IPS-18c (cell line): Measurements from ENCODE around the gene CLPX.
A peak's percentile ranks its signal among the peaks of the same experiment; 100 is the strongest.
"Not testable (repeated sequence)": the region's sequence is repeated elsewhere in the genome, so short reads cannot be mapped to it uniquely, and the experiment has no call there.

Experiments
- H3K4me3 ChIP-seq: 2 replicates; pipeline ENCODE4 v1.7.0; 2013; ENCODE audit warnings: low read depth, mild to moderate bottlenecking, low read length, moderate library complexity; ENCODE audit not compliant: insufficient read depth
- H3K9me3 ChIP-seq: one replicate; pipeline ENCODE4 v1.6.1; 2013; ENCODE audit warnings: mild to moderate bottlenecking, low read length, moderate library complexity; ENCODE audit not compliant: control insufficient read depth, insufficient read depth

The CLPX gene

DNA sequence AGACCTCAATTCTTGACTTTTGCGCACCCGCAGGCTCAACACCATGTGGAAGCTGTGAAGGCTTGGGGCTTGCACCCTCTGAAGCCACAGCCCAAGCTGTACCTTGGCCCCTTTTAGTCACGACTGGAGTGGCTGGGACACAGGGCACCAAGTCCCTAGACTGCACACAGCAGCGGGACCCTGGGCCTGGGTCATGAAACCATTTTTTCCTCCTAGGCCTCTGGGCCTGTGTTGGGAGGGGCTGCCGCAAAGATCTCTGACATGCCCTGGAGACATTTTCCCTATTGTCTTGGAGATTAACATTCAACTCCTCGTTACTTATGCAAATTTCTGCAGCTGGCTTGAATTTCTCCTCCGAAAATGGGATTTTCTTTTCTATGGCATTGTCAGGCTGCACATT is 48.1 kb downstream of the CLPX start:
- not testable (repeated sequence) for H3K9me3 ChIP-seq, H3K4me3 ChIP-seq

DNA sequence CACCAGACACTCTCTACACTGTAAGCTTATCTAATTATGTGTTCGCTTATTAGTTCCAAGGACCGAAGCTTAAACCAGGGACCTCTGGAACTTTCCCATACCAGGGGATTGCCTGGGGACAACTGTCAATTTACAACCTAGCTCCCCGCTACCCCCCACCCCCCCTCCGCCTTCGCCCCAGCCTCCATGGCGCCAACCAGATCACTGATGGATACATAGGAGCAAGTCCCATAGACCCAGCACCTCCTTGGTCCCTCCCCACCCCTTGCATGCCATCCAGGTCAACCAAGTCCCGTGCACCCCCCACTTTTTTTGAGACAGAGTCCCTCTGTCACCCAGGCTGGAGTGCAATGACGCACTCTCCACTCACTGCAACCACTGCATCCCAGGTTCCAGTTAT is 50.6 kb downstream of the CLPX start:
- Histone ChIP-seq H3K9me3 (peaks cover 7% of the 10 kb centered on the region), H3K4me3 (no peak overlapping the region)

DNA sequence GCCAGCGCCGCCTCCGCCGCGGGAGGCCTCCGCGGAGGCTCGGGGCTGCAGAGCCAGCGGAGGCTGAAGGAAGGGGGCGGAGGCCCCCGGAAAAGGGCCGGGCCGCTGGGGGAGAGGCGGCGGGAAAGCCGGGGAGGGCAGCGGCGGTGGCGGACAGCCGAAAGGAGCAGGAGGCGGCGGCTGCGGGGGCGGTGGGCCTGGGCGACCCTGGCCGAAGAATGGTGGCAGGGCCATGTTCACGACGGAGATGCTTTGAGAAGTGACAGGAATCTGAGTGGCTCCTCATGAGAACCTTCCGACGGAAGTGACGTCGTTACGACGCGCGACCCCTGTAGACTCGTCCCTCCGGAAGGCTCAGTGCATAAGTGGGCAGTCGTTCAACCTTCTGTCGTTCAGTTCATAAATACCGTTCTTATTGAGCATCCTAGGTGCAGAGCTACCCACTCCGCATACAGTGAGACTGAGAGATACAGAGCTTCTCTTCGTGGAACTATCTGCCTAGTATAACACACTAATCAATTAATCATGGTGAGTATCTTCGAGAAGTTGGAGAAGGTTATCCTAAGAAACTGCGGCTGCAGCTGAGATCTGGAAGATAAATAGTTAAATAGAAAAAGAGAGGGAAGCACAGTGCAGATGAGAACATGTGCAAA is 51.5 kb downstream of the CLPX start, which contains the start of gene PDCD7:
Gene PDCD7, minus strand, starts transcription at position 261 of the 653 bp plus-strand sequence. Its CDS starts 27 bp downstream, at position 234.
- peak within 1 kb of the TSS; percentile 87 for H3K4me3 ChIP-seq
- peaks cover 7% of the 10 kb centered on the region for H3K9me3 ChIP-seq

DNA sequence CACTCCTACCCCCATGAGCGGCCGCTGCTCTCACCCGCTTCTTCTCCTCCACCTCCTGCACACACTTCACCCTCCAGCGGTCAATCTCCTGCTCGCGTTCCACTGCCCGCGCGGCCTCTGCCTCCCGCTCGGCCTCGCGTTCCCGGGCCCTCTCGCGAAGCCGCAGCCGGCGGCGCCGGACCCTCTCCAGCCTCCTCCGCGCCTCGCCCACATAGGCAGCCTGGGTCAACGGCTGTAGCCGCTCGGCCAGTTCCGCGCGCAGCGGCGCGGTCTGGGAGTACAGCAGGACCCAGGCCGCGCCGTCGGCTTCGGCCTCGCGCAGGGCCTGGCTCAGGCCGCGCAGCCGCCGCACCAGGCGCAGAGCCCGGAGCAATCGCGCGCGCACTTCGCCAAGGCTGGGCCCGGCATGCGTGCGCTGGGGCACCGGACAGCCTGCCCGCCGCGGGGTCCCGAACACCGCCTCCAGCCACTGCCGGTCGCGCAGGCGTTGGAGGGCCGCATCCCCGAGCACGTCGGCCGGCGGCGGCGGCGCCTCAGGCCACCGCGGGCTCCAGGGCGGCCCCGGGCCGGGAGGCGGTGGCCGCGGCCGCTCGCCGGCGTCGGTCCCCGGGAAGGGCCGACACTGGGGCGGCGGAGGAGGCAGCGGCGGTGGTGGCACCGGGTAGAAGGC is 52.1 kb downstream of the CLPX start:
- Histone ChIP-seq H3K9me3 (peaks cover 5% of the 10 kb centered on the region), H3K4me3 (peak overlapping the region; percentile 87)

DNA sequence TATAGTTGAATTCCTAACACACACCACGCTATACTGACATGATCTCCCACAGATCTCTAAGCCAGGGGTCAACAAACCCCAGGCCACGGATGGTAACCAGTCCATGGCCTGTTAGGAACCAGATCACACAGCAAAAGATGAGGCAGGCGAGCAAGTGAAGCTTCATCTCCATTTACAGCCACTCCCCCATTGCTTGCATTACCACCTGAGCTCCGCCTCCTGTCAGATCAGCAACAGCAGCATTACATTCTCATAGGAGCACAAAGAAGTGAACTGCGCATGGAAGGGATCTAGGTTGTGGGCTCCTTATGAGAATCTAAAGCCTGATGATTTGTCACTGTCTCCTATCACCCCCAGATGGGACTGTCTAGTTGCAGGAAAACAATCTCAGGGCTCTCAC is 54.2 kb downstream of the CLPX start:
- H3K9me3 ChIP-seq: no peaks in the 10 kb centered on the region
- H3K4me3 ChIP-seq: no peak overlapping the region

DNA sequence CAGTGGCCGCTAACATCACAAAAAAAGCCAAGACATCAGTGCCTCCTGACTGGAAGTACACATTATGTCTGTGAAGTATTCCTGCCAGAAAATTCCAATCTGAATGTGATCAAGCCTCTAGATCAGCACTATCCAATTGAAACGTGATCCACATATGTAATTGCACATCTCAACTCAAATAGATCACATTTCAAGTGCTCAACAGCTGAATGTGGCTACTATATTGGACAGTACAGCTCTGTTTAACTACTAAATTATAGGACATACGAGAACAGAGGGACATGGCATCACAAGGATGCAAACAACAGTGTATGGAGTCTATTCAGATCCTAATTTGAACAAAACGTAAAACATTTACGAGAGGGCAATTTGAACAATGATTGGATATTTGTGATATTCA is 69.6 kb downstream of the CLPX start:
- Histone ChIP-seq H3K4me3 (no peak overlapping the region), H3K9me3 (no peaks in the 10 kb centered on the region)

DNA sequence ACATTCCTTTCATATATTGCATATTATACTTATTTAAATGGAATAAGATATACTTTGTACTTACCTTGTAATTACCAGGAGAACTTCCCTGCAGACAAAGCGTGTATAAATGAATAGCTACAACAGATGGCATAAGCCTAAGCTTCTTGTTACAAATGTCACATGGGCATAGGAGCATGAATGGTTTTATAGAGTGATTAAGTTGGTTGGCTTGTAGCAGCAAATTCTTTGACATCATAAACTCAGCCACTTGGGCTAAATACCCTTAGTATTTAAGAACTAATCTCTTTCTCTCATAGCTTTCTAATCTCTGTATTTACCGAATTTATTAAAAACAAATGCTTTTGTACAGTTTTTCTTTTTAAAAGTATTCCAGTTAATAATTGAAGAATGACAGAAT is 70.1 kb downstream of the CLPX start, which contains the start of gene UBAP1L:
Gene UBAP1L, minus strand, starts transcription at position 115 of the 400 bp plus-strand sequence. CDS start 8,985 bp downstream, outside the sequence.
- Histone ChIP-seq H3K9me3 (no peaks in the 10 kb centered on the region), H3K4me3 (no peak within 1 kb of the TSS)

DNA sequence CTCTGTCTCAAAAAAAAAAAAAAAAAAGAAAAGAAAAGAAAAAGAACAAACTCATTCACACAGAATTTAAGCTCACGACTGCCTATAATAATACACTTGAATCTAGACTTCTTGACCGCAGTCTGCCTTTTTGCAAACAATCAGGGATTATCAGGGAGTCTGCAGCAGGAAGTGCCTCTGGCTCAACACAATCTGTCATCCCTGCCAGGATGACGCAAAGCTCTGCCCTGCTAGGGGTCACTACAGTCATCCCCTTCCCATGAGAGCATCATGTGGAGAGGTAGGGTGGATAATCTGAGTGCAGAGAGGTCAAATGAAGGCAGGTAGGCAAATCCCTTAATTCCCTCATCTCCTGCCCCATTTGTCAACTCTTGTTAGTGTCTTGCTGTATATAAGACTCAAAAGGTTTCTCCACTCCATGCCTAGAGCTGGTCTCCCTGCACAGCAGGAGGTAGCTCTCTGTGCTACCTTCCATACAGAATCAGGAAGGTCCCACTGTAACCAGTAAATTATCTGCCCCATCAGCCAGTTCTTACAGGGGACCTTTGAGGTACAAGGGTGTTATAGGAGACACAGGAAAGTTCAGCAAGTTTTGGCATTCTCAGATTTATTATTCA is 74.4 kb downstream of the CLPX start:
- H3K4me3 ChIP-seq: no peak overlapping the region

DNA sequence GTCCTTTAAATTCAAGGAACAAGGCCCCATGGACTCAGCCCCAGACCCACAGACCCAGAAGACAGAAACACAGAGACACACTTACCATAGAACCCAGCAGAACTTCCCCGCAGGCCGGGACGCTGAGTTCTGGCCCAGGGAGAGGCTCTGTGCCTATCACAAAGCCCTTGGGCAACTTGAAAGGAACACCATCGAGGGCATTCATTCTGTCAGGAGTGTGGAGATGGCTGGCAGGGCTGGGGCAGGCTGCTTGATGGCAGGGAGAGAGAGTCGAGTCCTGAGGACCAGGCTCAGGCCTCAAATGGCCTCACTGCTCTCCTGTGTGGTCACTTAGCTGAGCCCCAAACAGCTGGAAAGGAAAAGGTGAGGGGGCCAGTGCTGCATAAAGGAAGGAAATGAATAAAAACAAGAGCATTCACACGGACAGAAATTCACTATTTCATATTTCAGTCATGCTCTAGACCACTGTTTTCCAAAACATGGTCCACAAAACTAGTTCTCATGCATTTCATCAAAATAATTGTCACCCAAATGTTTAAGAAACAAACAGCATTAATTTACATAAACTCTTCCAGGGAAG is 79.0 kb downstream of the CLPX start:
- Histone ChIP-seq H3K4me3 (no peak overlapping the region), H3K9me3 (no peaks in the 10 kb centered on the region)

More for the DNA sequence above, 74.4 kb downstream of the CLPX start:
- H3K9me3 ChIP-seq: no peaks in the 10 kb centered on the region

DNA sequence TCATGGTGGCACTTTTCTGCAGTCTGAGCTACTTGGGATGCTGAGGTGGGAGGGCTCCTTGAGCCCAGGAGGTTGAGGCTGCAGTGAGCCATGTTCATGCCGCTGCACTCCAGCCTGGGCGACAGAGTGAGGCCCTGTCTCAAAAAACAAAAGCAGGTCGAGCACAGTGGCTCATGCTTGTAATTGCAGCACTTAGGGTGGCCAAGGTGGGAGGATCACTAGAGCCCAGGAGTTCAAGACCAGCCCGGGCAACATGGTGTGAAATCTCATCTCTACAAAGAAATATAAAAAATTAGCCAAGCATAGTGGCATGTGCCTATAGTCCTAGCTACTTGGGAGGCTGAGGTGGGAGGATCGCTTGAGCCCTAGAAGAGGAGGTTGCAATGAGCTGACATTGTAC is 80.1 kb downstream of the CLPX start:
- no peak overlapping the region for H3K4me3 ChIP-seq
- no peaks in the 10 kb centered on the region for H3K9me3 ChIP-seq

DNA sequence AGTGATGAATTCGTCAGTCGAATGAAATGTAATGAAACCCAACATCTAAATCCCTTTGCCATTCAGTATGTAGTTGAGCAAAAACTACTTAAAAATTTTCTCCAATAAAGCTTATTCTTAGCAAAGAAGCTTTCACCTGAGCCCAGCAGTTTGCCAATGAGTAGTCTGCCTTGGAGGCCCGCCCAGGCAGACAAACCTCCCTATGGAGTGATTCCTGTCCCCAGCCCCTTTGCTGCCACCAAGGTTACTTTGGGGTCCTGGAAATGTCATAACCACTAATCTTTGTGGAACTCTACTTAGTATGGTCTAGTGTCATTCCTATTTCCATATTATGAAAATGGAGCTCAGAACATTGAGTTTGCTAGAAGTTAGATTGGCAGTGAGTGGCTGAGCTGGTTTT is 82.2 kb downstream of the CLPX start:
- Histone ChIP-seq H3K9me3 (no peaks in the 10 kb centered on the region), H3K4me3 (no peak overlapping the region; the same call in 1 of the 2 replicates)

DNA sequence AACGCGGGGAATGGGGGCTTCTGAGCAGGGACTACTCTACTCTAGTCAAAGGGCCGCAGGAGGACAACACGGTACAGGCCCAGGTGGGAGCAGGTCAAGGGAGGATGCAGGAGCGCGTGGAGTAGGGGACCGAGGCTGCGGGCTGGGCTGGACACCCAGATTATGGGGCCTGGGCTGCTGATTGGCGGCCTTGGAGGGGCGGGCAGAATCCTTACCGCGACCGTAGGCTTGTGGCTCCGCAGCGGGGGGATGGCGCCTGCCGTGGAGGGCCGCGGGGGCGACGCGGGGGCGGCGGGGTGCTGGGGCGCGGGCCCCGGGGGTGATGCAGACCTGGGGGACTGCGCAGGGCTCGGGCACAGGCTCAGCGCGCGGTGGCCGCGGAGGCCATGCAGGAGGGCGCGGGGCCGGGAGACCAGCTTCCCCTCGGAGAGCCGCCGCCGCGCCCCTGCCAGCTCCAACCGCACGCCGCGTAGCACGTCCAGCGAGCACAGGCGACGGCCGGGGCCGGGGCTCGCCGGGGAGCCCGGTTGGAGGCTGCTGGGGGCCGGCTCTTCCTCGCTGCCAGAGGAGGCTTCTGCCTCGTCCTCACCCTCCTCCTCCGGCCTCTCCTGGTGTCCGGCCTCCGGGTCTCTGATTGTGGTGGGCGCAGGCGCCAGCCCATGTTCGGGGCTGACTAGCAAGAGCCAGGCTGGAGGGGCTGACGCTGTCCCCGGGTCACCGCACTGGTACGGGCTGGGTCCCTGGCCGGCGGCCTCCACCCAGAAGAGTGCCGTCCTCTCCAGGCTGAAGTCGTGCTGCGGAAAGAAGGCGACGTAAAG is 83.0 kb downstream of the CLPX start:
- Histone ChIP-seq H3K9me3 (no peaks in the 10 kb centered on the region), H3K4me3 (peak overlapping the region; percentile 16)

DNA sequence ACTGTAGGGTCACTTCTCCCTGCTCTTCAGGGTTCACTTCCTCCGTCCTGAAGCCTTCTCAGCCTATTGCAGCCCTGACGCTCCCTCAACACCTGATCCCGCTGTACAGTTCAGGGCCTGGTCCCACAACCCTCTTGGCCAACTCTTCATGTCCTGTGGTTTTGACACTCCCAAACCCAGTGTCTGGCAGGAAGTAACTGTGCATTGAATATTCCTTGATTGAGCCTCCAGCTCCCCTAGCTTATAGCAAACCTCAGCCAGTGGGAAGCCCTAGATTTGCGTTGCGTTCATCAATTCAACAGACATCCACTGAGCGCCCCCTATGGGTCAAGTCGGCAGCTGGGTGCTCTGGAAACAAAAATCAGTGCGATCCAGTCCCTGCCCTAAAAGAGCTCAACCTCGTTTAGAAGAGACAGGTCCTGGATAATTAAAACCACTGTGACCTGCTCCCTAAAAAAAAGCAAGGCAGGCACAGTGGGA is 83.7 kb downstream of the CLPX start:
- Histone ChIP-seq H3K4me3 (peak overlapping the region; percentile 16; the same call in 1 of the 2 replicates), H3K9me3 (no peaks in the 10 kb centered on the region)

DNA sequence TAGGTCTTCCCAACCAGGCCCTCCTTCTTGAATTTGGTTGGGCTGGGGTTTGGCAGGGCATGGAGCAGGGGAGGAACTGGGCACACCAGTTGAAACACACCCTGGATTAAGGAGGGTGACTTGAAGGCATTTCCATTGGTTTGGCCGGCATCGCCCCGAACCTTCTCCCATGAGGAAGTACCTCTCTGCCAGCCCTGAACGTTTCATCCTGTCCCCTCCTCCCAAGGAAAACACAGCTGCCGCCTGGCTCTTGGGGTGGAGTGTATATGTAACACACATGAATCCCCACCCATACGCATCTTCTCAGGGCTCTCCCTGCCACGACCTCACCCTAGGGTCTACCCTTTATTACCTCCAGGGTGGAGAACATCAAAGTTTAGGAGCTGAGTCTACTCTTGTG is 84.7 kb downstream of the CLPX start:
- H3K9me3 ChIP-seq: no peaks in the 10 kb centered on the region
- H3K4me3 ChIP-seq: no peak overlapping the region

DNA sequence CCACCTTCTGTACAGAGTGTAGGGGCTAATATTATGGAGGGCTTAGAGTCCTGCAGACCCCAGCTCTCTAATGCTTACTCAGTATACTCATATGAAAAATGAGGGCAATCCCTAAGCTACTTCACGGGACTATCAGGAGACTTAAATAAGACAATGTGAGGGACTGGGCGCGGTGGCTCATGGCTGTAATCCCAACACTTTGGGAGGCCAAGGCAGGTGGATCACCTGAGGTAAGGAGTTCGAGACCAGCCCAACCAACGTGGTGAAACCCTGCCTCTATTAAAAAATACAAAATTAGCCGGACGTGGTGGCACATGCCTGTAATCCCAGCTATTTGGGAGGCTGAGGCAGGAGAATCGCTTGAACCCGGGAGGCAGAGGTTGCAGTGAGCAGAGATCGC is 85.3 kb downstream of the CLPX start:
- H3K9me3 ChIP-seq, H3K4me3 ChIP-seq: not testable (repeated sequence)

DNA sequence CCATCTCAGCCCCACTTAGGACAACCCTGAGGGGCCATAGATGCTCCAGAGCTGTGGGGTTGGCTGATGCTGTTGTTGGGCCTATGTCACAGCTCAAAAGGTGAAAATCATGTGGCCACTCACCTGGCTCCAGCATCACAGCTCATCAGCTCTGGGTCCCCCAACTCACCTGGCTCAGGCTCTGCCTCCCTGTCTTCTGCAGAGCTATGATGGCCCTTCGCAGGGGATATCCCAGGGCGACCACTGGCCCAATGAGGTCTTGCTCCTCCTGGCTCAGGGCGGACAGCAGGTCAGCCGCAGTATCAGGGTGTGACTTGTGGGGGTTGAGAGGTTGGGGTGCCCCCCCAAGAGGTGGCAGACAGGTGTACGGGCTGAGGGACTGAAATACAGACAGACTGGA is 85.8 kb downstream of the CLPX start:
- H3K9me3 ChIP-seq: no peaks in the 10 kb centered on the region
- no peak overlapping the region for H3K4me3 ChIP-seq
